ENCODE results near the gene RPUSD2. TPM values are rescaled to one million over a fixed set of nuclear protein-coding genes. Genes with fewer than 3 reads are reported as not detected.

The RPUSD2 gene
- total RNA-seq, 2 experiments from 2014 or later = 14.1 to 15.6 TPM

DNA sequence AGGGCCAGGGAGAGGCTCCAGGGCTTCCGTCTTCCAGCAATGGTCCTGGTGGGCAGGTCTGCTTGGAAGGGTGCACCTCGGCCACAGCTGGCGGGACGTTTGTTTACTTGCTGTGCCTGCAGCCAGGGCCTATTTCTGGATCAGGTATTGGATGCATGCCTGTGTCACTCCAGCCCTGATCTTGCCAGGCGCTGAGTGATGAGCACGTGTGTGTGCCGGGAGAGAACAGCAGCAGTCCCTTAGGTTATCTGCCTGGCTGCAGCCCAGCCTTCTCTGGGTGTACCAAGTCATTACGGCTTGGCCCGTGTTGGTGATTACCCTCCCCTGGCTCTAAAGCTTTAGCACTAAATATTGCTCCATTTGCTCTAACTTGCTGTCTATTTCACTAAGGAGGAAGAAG, 19.2 kb upstream of the RPUSD2 start:
- Mint-ChIP-seq H3K27me3 (ENCODE audit: low read depth) (no peaks in the 10 kb centered on the region), H3K27ac (no peak overlapping the region), H3K9me3 (ENCODE audit: insufficient read depth) (no peaks in the 10 kb centered on the region), H3K36me3 (ENCODE audit: low read depth) (peaks cover 10% of the 10 kb centered on the region), H3K4me1 (ENCODE audit: low read depth) (no peaks in the 10 kb centered on the region), H3K4me3 (no peak overlapping the region)
- CTCF ChIA-PET = no interaction called here
- DNase-seq = no peak
- POLR2A ChIA-PET = no interaction called here
- ATAC-seq = no peak

DNA sequence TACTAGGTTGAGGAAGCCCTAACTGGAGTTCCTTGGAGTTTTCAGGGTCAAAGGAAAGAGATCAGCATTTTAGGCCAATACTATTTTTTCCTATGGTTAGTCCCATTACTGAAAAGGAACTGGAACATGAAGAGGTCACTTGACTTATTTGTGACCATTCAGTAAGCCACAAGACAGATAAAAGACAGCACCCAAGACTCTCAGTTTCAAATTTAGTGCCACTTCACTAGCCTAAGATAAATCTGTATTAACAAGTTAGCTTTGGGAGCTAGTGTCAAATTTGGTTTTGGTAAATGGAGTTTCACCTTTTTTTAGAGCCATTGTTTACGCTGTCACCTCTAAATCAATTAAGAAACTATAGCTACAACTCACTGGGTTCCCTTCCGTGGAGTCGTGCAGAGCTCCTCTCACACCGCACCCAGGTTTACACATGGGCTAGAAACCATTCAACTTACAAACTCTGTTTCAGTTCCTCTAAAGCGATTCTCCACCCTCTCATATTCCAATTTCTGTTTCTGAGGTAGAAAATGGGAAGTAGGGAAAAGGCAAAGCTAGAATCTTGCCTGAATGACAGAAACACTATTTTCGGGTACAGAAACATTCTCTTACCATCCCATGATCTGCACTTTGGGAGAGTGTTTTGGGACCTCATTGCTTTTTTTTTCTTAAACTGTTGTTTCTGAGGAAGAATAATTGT, 18.6 kb upstream of the RPUSD2 start:
- no peak overlapping the region for H3K4me3 Mint-ChIP-seq
- H3K9me3 Mint-ChIP-seq (ENCODE audit: insufficient read depth) = no peaks in the 10 kb centered on the region
- no peaks in the 10 kb centered on the region for H3K4me1 Mint-ChIP-seq (ENCODE audit: low read depth)
- DNase-seq (no peak), ATAC-seq (no peak)
- ChIA-PET POLR2A (no interaction called here), CTCF (no interaction called here)
- no peak overlapping the region for H3K27ac Mint-ChIP-seq
- H3K27me3 Mint-ChIP-seq (ENCODE audit: low read depth) = no peaks in the 10 kb centered on the region
- peaks cover 11% of the 10 kb centered on the region for H3K36me3 Mint-ChIP-seq (ENCODE audit: low read depth)

GRCh38 chr15:40554161-40554525, 15.0 kb upstream of the RPUSD2 start:
- POLR2A ChIA-PET = interaction anchor here (0.6 to 1.0 kb wide), 3 partner anchors 10 to 232 kb away, joined by 3 to 4 read pairs (median 3); no protein-coding TSS in a partner anchor
- H3K9me3 Mint-ChIP-seq (ENCODE audit: insufficient read depth) = no peaks in the 10 kb centered on the region
- CTCF ChIA-PET = interaction anchor here (1.3 kb wide), 1 partner anchor 10 kb away, joined by 3 read pairs; the partner anchor contains the start of gene CCDC32
- H3K36me3 Mint-ChIP-seq (ENCODE audit: low read depth) = peaks cover 24% of the 10 kb centered on the region
- H3K27ac Mint-ChIP-seq = no peak overlapping the region
- H3K27me3 Mint-ChIP-seq (ENCODE audit: low read depth) = no peaks in the 10 kb centered on the region
- no peak overlapping the region for H3K4me3 Mint-ChIP-seq
- DNase-seq = no peak
- no peak for ATAC-seq
- H3K4me1 Mint-ChIP-seq (ENCODE audit: low read depth) = peaks cover 2% of the 10 kb centered on the region

DNA sequence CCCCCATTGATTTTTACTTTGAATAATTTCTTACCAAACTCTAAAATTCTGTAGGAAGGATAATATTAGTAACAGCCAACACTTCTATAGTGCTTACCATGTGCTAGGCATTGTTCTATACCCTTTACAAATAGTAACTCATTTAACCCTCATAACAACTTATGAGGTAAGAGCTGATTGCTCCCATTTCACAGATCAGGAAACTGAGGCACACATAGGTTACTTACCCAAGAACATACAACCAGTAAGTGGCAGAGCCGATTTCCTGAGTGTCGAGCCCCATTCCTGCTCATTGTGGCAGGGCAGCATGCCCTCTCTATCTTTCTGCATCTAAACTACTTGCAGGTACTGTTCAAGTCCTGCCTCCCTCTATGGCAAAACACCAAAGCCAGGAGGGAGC, 13.2 kb upstream of the RPUSD2 start:
- no peak for ATAC-seq
- Mint-ChIP-seq H3K4me1 (ENCODE audit: low read depth) (peaks cover 2% of the 10 kb centered on the region), H3K27ac (no peak overlapping the region), H3K9me3 (ENCODE audit: insufficient read depth) (no peaks in the 10 kb centered on the region), H3K27me3 (ENCODE audit: low read depth) (no peaks in the 10 kb centered on the region), H3K4me3 (no peak overlapping the region), H3K36me3 (ENCODE audit: low read depth) (peaks cover 21% of the 10 kb centered on the region)
- no peak for DNase-seq
- ChIA-PET POLR2A (no interaction called here), CTCF (no interaction called here)

- Mint-ChIP-seq H3K27ac (no peak overlapping the region), H3K9me3 (ENCODE audit: insufficient read depth) (no peaks in the 10 kb centered on the region), H3K4me1 (ENCODE audit: low read depth) (peaks cover 14% of the 10 kb centered on the region), H3K4me3 (no peak overlapping the region), H3K27me3 (ENCODE audit: low read depth) (no peaks in the 10 kb centered on the region), H3K36me3 (ENCODE audit: low read depth) (peaks cover 25% of the 10 kb centered on the region)
- ChIA-PET CTCF (interaction anchor here (1.0 to 1.3 kb wide), 3 partner anchors 31 to 53 kb away, joined by 3 to 4 read pairs (median 3); no protein-coding TSS in a partner anchor), POLR2A (no interaction called here)
- no peak for DNase-seq
- ATAC-seq = no peak
Measured at GRCh38 chr15:40558952-40559742, 10.0 kb upstream of the RPUSD2 start.

DNA sequence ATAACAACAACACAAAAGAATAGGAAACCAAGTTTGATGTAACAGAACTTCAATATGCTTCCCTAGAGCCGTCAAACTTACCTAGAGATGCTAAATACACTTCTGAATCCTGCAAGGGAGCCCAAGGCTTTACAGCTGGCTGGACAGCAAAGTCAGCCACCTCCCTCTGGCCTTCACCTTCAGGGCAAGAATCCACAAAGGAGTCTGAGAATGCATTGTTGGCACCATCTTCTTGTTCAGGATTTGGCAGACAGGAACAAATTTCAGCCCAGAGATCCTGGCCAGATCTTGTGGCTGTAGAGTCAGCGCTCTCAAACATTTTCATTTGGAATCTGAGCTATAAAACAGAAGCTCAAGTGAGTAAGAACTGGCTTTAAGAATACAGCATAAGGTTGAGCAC, 6.4 kb upstream of the RPUSD2 start:
- Mint-ChIP-seq H3K36me3 (ENCODE audit: low read depth) (peaks cover 9% of the 10 kb centered on the region), H3K27ac (no peak overlapping the region), H3K9me3 (ENCODE audit: insufficient read depth) (no peaks in the 10 kb centered on the region), H3K27me3 (ENCODE audit: low read depth) (no peaks in the 10 kb centered on the region), H3K4me1 (ENCODE audit: low read depth) (peaks cover 39% of the 10 kb centered on the region), H3K4me3 (no peak overlapping the region)
- ChIA-PET POLR2A (no interaction called here), CTCF (interaction anchor here (0.6 to 3.6 kb wide), 2 partner anchors 27 to 327 kb away, joined by 5 to 17 read pairs; no protein-coding TSS in a partner anchor)
- ATAC-seq = no peak
- DNase-seq = no peak

DNA sequence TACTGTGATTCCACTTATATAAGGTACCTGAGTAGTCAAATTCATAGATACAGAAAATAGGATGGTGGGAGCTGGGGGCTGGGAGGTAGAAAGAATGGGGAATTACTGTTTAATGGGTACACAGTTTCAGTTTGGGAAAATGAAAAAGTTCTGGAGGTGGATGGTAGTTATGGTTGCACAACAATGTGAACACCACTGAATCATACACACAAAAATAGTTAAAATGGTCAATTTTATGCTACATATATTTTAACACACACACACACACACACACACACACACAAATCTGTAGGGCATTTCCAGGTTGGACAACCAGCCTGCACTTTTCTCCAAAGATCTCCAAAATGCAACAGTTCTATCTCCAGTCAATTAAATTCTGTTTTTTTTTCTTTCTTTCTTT, 5.7 kb upstream of the RPUSD2 start:
- POLR2A ChIA-PET = no interaction called here
- Mint-ChIP-seq H3K36me3 (ENCODE audit: low read depth) (peaks cover 9% of the 10 kb centered on the region), H3K4me1 (ENCODE audit: low read depth) (peaks cover 42% of the 10 kb centered on the region), H3K27ac (no peak overlapping the region), H3K27me3 (ENCODE audit: low read depth) (no peaks in the 10 kb centered on the region), H3K9me3 (ENCODE audit: insufficient read depth) (no peaks in the 10 kb centered on the region), H3K4me3 (peak overlapping the region; percentile 96)
- ATAC-seq (no peak), DNase-seq (no peak)
- CTCF ChIA-PET = interaction anchor here (0.6 to 3.6 kb wide), 2 partner anchors 26 to 326 kb away, joined by 5 to 17 read pairs; no protein-coding TSS in a partner anchor

GRCh38 chr15:40564591-40565332, 4.3 kb upstream of the RPUSD2 start, which contains the start of gene CCDC32:
Gene CCDC32, minus strand, starts transcription at chr15:40565042. Its CDS starts 2,027 bp downstream, at chr15:40563015.
- H3K4me1 Mint-ChIP-seq (ENCODE audit: low read depth) = peaks cover 46% of the 10 kb centered on the region
- peak; percentile 95 for ATAC-seq
- CTCF ChIA-PET = interaction anchor here (0.7 to 3.6 kb wide), 10 partner anchors 11 to 295 kb away, joined by 3 to 17 read pairs (median 3); partner anchors contain the start of gene KNL1

GRCh38 chr15:40565333-40566238, 3.5 kb upstream of the RPUSD2 start:
- ATAC-seq = no peak
- Mint-ChIP-seq H3K9me3 (ENCODE audit: insufficient read depth) (no peaks in the 10 kb centered on the region), H3K27me3 (ENCODE audit: low read depth) (no peaks in the 10 kb centered on the region), H3K27ac (peak overlapping the region; percentile 97), H3K36me3 (ENCODE audit: low read depth) (peaks cover 9% of the 10 kb centered on the region), H3K4me3 (peak overlapping the region; percentile 96), H3K4me1 (ENCODE audit: low read depth) (peaks cover 51% of the 10 kb centered on the region)
- ChIA-PET CTCF (interaction anchor here (0.6 to 3.6 kb wide), 10 partner anchors 10 to 294 kb away, joined by 3 to 17 read pairs (median 3); partner anchors contain the start of gene KNL1), POLR2A (interaction anchor here (0.6 to 2.0 kb wide), 6 partner anchors 28 to 526 kb away, joined by 3 to 9 read pairs (median 4); partner anchors contain the start of genes KNL1, RAD51 and SRP14)
- no peak for DNase-seq

More at GRCh38 chr15:40564591-40565332, 4.3 kb upstream of the RPUSD2 start, which contains the start of gene CCDC32:
- POLR2A ChIA-PET = interaction anchor here (0.6 to 2.0 kb wide), 9 partner anchors 11 to 525 kb away, joined by 3 to 9 read pairs (median 4); partner anchors contain the start of genes KNL1, RAD51 and SRP14
- Mint-ChIP-seq H3K36me3 (ENCODE audit: low read depth) (peaks cover 9% of the 10 kb centered on the region), H3K27ac (peak within 1 kb of the TSS; percentile 97), H3K9me3 (ENCODE audit: insufficient read depth) (no peaks in the 10 kb centered on the region), H3K27me3 (ENCODE audit: low read depth) (no peaks in the 10 kb centered on the region), H3K4me3 (peak within 1 kb of the TSS; percentile 96)
- DNase-seq = peak; percentile 99

DNA sequence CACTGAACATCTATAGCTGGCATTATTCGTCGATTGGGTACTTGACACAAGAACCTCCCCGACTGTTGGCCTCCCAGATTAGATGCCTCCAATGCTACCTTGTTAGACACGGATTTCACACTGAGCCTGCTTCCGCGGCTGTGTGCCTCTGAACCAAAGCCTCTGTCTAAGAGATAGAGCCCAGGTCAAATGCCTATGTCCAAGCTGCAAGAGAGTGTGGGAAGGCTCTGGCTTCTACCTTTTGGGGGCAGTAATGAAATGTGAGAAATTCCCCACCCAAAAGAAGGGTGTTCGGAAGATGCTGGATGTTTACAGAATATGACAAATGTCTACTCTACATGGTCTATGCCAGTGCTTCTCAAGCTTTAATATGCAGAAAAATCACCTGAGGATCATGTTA, 2.0 kb upstream of the RPUSD2 start:
- ChIA-PET CTCF (interaction anchor here (0.8 to 1.4 kb wide), 3 partner anchors 22 to 128 kb away, joined by 3 to 4 read pairs (median 4); partner anchors contain the start of gene RAD51), POLR2A (no interaction called here)
- H3K4me1 Mint-ChIP-seq (ENCODE audit: low read depth) = peaks cover 57% of the 10 kb centered on the region
- H3K4me3 Mint-ChIP-seq = no peak overlapping the region
- H3K36me3 Mint-ChIP-seq (ENCODE audit: low read depth) = peaks cover 7% of the 10 kb centered on the region
- H3K27me3 Mint-ChIP-seq (ENCODE audit: low read depth) = no peaks in the 10 kb centered on the region
- no peak overlapping the region for H3K27ac Mint-ChIP-seq
- peak; percentile 30 for DNase-seq
- ATAC-seq = no peak
- H3K9me3 Mint-ChIP-seq (ENCODE audit: insufficient read depth) = no peaks in the 10 kb centered on the region

All from activated CD8-positive, alpha-beta T cell treated with anti-CD3 and anti-CD28 coated beads, Interleukin-2, amount 10 ng/mL, durations not matched to agents 7 days and 5 days (primary cell).